ENCODE results near the gene ZNF664.

The ZNF664 gene

GRCh38 chr12:123995023-123995748, 22.2 kb downstream of the ZNF664 start:
- DNase-seq, result no peak

- no peak for DNase-seq
Measured at GRCh38 chr12:123996581-123996980, 23.6 kb downstream of the ZNF664 start.

DNA sequence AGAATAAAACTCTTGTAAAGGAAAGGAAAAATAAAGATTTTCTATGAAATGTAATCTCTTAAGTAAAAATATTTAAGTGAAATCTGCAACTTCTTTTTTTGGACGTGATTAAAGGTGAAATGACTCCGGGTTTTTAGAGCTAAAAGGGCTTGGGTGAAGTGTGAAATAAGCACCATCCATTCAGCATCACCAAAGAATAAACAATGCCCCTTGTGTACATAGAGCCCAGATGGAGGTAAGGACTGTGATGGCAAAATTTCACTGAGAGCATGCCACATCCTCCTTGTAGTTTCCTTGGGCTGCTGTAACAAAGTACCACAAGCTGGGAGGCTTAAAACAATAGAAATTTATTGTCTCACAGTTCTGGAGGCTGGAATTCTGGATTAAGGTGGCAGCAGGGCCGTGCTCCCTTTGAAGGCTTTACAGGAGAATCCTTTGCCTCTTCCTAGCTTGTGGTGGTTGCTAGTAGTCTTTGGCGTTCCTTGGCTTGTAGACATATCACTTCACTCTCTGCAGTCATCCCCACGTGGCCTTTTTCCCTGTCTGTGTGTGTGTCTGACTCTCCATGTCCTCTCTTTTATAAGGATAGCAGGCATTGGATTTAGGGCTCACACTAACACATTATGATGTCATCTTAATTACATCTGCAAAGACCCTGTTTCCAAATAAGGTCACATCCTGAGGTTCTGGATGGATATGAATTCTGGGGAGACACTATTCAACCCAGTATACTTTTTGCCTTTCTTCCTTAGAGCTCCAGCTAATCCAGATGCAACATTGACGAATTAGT, 24.2 kb downstream of the ZNF664 start:
- DNase-seq, result no peak

DNA sequence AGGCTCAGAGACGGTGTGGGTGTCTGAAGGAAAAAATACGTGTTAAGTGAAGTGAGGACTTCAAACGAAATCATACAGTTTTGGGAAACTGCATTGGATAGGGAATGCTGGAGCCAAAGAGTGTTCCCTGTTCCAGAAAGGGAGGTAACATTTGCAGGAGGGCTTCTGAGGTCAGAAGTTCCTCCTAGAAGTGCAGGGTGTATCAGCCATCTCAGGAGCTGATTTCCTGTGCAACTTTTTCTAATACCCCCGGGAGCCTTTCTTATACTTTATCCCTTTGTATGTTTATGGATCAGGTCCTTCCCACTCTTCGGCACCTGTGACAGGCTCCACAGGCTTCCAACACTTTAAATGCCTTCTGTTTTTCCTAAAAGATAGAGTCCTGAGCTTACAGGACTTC, 24.9 kb downstream of the ZNF664 start:
- DNase-seq, result no peak

DNA sequence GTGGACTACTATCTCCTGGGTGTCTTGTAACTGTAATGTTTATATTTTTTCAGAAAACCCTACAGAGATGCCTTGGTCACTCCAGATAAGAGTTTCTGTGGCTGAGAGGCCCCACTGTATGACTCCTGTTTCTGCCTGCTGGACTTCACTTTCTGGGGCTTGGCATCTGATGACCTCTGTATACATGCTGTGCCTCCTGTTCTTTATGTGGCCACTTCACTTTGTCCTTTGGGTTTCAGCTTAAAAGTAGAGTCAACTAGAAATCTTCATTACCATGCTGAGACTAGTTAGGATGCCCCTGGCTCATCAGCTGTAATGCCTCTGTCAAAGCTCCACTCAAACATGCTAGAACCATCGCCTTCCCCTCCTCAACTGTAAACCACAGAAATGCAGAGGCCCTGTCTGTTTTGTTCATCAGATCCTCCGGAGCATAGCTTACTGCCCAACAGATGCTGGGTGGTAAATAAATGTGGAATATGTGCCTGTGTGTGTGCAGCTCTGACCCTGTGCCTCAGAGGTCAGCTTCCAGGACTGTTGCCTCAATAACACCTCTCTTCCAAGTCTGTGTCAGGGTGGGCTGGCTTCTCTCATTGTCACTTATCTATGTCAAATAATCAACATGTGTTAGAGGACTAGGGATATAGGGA, 25.5 kb downstream of the ZNF664 start:
- no peak for DNase-seq

DNA sequence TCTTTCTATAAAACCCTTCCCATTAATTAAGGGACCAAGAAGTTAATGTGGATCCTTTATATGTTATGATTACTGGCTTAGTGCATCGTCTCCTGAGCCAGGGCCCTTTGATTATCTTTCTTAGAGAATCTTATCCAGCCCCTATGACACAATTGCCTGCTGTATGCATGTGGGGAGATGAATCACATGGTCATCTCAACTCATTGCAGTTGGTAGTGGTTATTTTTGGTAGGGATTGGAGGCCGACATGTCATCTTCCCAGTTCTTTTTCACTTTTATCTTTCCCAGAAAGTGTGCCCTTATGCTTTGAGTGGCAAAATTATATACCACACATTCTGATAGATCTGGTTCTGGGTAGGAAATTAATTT, 26.0 kb downstream of the ZNF664 start:
- DNase-seq, result no peak

DNA sequence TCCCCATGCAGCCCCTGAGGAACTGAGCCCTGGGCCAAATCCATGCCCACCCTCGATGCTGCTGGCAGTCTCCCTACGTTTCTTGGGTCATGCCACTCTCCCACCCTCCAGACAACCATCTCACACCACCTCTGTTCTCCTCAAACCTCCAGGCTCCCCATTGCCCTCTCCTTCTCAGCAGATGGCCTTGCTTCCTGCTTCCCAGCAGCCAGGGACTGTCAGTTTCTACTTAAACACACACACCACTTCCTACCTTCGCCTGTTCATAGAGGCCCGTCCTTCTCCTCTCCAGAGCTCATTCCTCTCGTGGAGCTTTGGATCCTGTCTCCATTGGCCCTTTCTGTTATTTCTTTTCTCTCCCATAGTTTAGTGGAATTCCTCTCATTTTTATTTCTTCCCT, 27.1 kb downstream of the ZNF664 start:
- no peak for DNase-seq

DNA sequence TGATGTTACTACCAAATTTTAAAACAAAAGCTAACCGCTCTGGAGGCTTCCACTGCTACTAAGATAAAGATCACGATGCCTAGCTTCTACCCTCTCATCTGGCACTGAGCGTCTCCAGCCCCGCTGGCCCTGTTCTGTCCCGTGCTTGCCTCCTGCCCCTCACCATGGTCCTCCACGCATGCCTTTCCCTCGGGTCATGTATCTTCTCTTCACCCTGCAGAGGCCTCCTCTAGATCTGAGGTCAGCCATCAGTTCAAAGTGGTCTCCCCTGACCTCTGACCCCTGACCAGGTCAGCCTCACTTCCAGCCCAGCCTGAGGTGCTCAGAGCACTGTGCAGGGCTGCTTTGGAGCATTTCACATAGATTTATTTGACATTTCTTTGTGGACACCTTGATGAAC, 28.3 kb downstream of the ZNF664 start:
- no peak for DNase-seq

DNA sequence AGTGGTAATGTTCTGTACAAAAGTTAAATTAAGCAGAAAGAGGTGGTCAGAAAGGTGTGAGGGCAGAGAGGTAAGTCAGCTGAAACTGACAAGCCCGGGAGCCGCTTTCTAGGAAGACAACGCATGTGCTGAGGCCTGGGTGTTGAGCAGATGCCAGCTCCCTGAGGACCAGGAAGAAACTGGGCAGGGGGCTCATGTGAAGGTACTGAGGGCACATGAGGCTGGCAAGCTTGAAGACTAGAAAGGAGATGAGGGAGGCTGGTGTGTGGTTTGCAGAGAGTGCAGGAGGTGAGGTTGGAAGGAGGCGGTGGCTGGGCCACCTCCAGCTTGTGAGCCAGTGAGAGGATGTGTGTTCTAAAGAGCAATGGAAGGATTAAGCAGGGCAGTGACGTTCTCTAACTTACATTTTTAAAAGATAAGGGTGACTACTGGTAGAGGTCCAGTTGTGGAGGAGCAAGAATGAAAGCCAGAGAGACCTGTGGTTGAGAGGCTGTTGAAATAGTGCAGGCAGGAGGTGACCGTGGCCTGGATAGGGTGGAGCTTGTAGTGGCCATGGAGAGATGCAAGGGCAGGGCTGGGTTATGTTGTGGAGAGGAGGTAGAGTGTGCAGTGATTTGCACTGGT, 29.1 kb downstream of the ZNF664 start:
- DNase-seq, result no peak

- DNase-seq, result no peak
Measured at GRCh38 chr12:124002654-124003053, 29.6 kb downstream of the ZNF664 start.

DNA sequence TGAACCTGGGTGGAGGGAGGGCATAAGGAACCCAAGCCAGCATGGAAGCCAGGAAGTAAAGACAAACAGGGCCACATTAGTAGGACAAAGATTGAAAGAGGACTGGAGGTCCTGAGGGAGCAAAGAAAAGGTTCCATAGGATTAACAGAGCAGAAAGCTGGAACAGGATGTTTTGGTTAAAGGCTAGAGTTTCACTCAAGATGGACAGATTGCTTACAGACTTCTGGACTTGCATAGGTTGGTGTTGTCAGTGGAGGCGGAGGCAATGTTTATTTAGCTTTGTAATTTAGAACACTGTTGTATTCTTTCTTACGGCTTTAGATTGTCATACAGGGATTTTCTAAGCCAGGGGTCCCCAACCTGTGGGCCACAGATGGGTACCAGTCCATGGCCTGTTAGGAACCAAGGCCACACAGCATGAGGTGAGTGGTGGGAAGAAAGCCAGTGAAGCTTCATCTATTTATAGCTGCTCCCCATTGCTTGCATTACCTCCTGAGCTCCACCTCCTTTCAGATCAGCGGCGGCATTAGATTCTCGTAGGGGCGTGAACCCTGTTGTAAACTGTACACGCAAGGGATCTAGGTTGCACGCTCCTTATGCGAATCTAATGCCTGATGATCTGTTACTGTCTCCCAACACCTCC, 31.3 kb downstream of the ZNF664 start:
- DNase-seq, result no peak

GRCh38 chr12:124006085-124006845, 33.2 kb downstream of the ZNF664 start:
- no peak for DNase-seq

GRCh38 chr12:124006846-124007713, 34.1 kb downstream of the ZNF664 start:
- DNase-seq, result no peak

DNA sequence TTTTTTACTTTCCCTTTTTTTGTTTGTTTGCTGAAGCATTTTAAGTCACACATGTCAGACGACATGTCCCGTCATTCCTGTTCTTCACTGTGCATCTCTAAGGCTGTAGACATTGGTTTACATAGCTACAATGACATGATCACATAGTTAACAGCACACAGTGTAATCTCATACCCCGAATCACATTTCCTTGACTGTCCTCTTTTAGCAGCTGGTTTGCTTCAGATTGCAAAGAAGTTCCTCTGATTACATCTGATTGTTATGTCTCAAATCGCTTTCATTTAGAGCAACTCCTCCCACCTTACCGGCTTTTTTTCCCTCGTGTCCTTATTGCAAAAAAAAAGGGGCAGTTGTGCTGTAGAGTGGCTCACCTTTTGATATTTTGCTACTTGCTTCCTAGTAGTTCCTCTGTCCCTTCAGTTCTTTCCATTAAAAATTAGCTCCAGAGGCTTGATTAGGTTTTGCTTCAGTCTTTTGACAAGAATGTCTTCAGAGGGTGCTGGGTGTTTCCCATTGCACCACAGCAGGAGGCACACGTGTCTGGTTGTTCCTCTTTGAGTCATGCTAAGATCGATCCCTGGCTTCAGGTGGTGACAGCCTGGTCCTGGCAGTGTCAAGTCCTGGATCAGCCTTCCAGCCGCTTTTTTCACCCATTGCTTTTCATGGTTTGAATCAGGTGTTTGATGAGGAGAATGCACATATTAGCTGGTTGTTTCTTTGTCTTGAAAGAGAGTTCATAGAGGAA, 35.0 kb downstream of the ZNF664 start:
- DNase-seq, result no peak

DNA sequence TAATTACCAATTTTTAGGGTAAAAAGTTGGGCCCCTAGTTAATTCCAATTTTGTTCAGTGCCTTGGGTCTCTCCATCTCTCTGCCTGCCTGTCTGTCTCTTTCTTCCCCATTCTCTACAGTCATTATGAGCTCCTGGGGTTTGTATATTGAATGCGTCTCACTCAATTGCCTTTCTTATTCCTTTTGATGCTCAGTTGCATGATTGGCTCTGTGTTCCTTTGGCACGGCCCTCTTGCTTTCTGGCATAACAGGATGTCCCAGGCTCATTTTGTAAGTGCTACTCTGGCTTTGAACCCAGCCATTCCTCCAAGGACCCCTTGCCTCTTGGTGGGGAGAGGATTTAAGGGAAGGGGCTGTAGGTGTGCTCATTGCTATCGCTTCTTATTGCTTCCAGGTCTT, 35.6 kb downstream of the ZNF664 start:
- DNase-seq, result no peak

DNA sequence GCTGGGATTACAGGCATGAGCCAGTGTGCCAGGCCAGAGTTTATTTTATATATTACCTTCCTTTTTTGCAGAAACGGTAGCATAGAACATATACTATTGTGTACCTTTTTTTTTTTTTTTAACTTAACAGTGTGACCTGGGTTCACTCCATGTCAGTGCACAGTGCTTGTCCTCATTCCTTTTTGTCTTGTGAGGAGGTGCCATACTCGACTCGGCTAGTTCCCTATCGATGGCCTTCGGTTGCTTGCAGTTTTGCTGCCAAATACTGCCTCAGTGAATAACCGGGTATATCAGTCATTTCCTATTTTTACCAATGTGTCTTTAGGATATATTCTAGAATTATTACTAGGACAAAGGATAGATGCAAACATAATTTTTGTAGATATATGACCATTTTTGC, 36.8 kb downstream of the ZNF664 start:
- no peak for DNase-seq

DNA sequence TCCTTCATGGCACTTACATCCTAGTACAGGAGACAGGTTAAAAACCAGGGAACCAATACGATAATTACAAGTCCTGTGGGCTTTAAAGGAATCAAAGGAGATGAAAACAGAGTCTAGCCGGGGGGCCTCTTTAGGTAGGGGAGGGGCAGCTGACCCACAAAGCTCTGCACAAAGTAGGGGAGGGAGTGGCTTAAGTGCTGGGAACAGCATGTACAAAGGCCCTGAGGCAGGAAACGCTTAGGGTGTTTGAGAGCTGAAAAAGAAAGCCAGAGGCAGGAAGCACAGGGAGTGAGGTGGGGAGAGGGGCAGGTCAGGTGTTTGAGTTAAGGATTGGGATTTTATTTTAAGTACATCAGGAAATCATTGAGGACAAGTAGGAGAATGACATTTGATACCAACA, 37.7 kb downstream of the ZNF664 start:
- DNase-seq, result no peak

DNA sequence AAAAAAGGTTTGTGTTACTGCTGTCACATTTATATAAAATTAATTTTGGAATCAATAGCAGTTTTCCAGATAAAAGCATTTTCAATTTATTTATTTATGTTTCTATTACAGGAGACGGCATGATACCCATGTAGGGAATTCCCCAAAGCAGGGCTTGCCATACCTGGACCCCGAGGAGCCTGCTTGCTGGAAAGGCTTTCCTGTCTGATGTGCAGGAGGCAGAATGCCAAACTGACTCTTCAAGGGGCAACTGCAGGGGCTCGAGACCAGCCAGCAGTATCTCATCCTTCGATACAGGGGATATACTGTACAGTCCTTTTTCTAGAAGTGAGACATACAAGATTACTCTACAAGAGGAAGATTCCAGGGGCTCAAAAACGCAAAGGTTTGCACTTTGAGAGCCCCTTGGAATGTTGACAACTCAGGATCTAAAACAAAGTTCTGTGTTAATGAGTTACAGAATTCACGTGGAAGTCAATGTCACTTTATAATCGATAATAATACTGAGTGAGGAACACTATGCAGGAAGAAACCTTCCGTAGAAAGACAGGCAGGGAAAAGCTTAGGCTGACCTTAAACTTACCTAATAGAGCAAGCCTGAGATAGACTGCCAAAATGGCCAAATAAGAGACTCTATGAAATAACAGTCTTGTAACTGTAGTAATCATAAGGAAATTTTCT, 38.6 kb downstream of the ZNF664 start:
- no peak for DNase-seq

- DNase-seq, result no peak
Measured at GRCh38 chr12:124013073-124013472, 40.1 kb downstream of the ZNF664 start.
